Ascending aorta (tissue), 2 donors: ENCODE results near the gene TIE1. TPM values are rescaled to one million over a fixed set of nuclear protein-coding genes. Genes with fewer than 3 reads are reported as not detected.

Experiments used
- DNase-seq, 2 donors: peaks; one replicate each; pipeline ENCODE4 v3.0.0-alpha.2; 2019; ENCODE audit warnings: low spot score in 2 of 2
- H3K27ac ChIP-seq, 2 donors: fragments of 200-600 bp; sonication (generic); one replicate each; pipeline ENCODE4 v1.5.1; 2016 to 2017; ENCODE audit warnings: mild to moderate bottlenecking in 1 of 2
- H3K27me3 ChIP-seq: fragments of 200-600 bp; sonication (generic); one replicate; pipeline ENCODE4 v1.5.1; 2017
- H3K36me3 ChIP-seq, 2 donors: fragments of 200-600 bp; sonication (generic); one replicate each; pipeline ENCODE4 v1.5.1; 2016
- H3K4me1 ChIP-seq, 2 donors: fragments of 200-600 bp; sonication (generic); one replicate each; pipeline ENCODE4 v1.5.1; 2016 to 2017; ENCODE audit warnings: mild to moderate bottlenecking in 1 of 2
- H3K4me3 ChIP-seq, 2 donors: fragments of 200-600 bp; sonication (generic); one replicate each; pipeline ENCODE4 v1.5.1; 2016 to 2017; ENCODE audit warnings: mild to moderate bottlenecking in 1 of 2
- H3K9me3 ChIP-seq, 2 donors: fragments of 200-600 bp; sonication (generic); one replicate each; pipeline ENCODE4 v1.5.1; 2016
- CTCF ChIP-seq, 3 experiments: fragments of 200-600 bp in 2 of 3; fragments of 450-650 bp in 1 of 3; sonication (generic) in 2 of 3; IDR thresholded peaks; one replicate each; pipeline ENCODE4 v1.5.1; 2016 to 2019; ENCODE audit warnings: antibody characterized with exemption in 3 of 3, mild to moderate bottlenecking in 1 of 3, moderate library complexity in 1 of 3
- intact Hi-C: fragments of 100-400 bp; cut with DNase I; formaldehyde crosslinking; loops from one replicate; pipeline ENCODE4 v1.15.1; 2023
- total RNA-seq: library from RNA; depleted of rRNA; stranded (reverse); fragments of >200 nt; gene quantifications from one replicate; pipeline ENCODE4 v1.1.0, GENCODE V29; 2016

Gene TIE1
- total RNA-seq, 1 donor from 2014 or later = 120 TPM

DNA sequence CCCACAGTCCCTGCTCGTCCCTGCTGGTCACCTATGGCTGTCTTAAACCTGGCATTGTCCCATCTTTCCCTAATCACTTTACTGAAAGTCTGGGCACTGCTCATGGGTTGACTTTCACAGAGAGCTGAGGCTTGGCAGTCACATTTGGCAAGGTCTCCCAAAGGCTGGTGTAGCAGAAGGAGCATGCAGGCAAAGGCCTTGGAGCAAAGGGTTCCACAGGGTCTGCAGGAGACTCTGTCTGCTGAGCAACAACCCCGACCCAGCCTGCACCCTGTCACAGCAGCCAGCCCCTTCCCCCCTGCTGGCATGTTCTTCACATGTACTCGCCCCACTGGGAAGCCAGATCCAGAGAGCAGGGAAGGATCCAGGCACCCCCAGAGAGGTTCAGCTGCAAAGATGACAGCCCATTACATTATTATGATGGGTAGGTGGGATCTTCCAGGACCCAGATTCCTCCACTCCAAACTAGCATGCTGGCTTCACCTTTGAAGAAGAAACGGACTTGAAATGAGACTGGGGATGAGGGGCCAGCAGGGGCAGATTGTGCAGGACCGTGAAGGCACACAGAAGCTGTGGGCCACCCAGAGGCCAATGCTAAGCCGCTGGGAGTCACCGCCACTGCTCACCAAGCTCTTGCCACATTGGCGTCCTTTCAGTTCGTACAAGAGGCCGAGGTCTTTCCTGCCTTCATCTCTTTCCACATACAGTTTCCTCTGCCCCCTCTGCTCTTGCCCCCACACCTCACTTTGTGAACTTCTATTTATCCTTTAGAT, 45.2 kb upstream of the TIE1 start:
- no peak overlapping the region for H3K27ac ChIP-seq
- no peak overlapping the region for H3K4me3 ChIP-seq
- H3K9me3 ChIP-seq = no peaks in the 10 kb centered on the region
- intact Hi-C loops = no loop called here
- H3K4me1 ChIP-seq = no peaks in the 10 kb centered on the region
- TF ChIP-seq CTCF (IDR thresholded peaks at IDR 0.05) = no peak
- H3K27me3 ChIP-seq = no peaks in the 10 kb centered on the region
- no peaks in the 10 kb centered on the region for H3K36me3 ChIP-seq
- DNase-seq = peak in 1 of 2 donors; percentile 39

DNA sequence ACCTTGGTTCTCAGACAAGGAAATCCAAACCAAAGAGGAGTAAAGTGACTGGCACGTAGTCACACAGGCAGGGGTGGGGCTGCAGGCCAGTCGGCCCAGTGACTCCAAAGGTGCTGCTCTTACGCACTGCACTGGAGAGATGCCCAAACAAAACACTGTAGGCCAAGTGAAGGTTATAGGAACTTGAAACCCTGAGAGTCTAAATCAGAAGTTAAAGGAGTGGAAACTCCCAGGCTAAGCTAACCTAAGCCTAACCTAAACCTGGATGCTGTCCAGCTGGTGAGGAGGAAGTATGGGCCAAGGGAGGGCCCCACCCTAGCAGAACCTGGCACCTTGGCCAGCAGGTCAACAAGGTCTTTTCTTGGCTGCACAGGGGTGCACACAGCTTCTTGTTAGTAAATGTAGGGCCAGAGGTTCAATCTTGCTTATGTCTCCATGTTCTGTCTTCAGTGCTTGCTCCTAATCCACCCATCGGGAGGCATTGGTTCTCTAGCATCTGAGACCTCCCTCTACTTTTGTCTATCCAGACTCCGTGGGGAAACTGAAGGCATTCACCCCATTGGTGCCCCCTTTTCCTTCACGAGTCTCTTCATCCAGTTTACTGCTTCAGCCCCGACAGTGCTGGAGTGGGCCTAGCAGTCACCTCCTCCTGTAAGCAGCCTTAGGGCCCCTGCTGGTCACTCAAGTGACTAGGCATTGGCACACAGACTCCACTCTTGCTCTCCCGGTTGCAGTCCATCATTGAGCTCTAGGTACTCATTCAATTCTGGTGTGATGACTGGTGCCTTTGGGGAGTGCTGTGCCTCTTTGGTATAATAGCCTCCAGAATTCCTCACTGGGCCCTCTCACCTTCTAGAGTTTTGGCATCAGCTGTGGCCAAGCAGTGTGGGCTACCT, 43.9 kb upstream of the TIE1 start:
- H3K36me3 ChIP-seq = no peaks in the 10 kb centered on the region
- peak in 1 of 2 donors; percentile 25 for DNase-seq
- no peak overlapping the region for H3K4me3 ChIP-seq
- intact Hi-C loops = no loop called here
- no peak overlapping the region for H3K27ac ChIP-seq
- no peaks in the 10 kb centered on the region for H3K27me3 ChIP-seq
- H3K9me3 ChIP-seq = no peaks in the 10 kb centered on the region
- no peaks in the 10 kb centered on the region for H3K4me1 ChIP-seq
- no peak for TF ChIP-seq CTCF (IDR thresholded peaks at IDR 0.05)

DNA sequence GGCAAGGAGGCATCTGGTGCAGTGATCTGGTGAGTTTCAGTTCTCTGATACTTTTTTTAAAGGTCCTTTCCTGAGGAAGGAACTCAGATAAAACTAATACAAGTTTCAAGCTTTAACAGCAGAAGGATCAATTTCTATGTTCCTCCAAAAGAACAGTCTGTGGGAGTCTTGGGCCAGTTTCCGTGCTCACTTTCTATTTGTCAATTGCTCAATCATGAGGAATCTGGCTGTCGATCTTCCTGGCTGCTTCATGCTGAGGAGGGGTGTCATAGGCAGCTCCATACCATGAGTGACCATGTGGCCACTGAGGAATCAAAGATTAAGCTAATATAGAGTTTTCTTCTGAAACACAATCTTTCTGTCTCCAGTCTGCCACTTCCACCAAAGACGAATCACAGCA, 42.4 kb upstream of the TIE1 start:
- Histone ChIP-seq H3K36me3 (no peaks in the 10 kb centered on the region), H3K27ac (no peak overlapping the region), H3K4me3 (no peak overlapping the region), H3K27me3 (no peaks in the 10 kb centered on the region), H3K4me1 (no peaks in the 10 kb centered on the region), H3K9me3 (no peaks in the 10 kb centered on the region)
- peak in 1 of 2 donors; percentile 16 for DNase-seq
- intact Hi-C loops = no loop called here
- TF ChIP-seq CTCF (IDR thresholded peaks at IDR 0.05) = no peak

GRCh38 chr1:43265431-43265830, 35.4 kb upstream of the TIE1 start:
- Histone ChIP-seq H3K4me1 (no peaks in the 10 kb centered on the region), H3K36me3 (no peaks in the 10 kb centered on the region), H3K27ac (no peak overlapping the region), H3K9me3 (no peaks in the 10 kb centered on the region), H3K27me3 (no peaks in the 10 kb centered on the region), H3K4me3 (no peak overlapping the region)
- intact Hi-C loops = no loop called here
- TF ChIP-seq CTCF (IDR thresholded peaks at IDR 0.05) = no peak
- DNase-seq = no peak

- no peaks in the 10 kb centered on the region for H3K36me3 ChIP-seq
- intact Hi-C loops = no loop called here
- no peak overlapping the region for H3K27ac ChIP-seq
- no peak for TF ChIP-seq CTCF (IDR thresholded peaks at IDR 0.05)
- H3K27me3 ChIP-seq = peaks cover 5% of the 10 kb centered on the region
- H3K9me3 ChIP-seq = no peaks in the 10 kb centered on the region
- no peak overlapping the region for H3K4me3 ChIP-seq
- H3K4me1 ChIP-seq = no peaks in the 10 kb centered on the region
- no peak for DNase-seq
These were observed 33.9 kb upstream of the TIE1 start for GRCh38 chr1:43266881-43267280.
